Psoas muscle (tissue), 8 donors: Measurements from ENCODE around the gene EPC1. TPM values are rescaled to one million over a fixed set of nuclear protein-coding genes. Genes with fewer than 3 reads are reported as not detected.

Experiments
- ATAC-seq, 4 donors: fragments of 200-7000 bp; cut with Tn5 transposase; one replicate each; pipeline ENCODE4 v1.9.1; 2020; ENCODE audit warnings: moderate library complexity in 3 of 4, mild to moderate bottlenecking in 2 of 4
- DNase-seq, 2 donors: peaks; one replicate each; pipeline ENCODE4 v3.0.0-alpha.2; 2020
- H3K27ac ChIP-seq: fragments of 200-600 bp; one replicate; pipeline ENCODE4 v1.8.0; 2022
- H3K27me3 ChIP-seq, 3 donors: fragments of 200-600 bp in 1 of 3; one replicate each; pipeline versions ENCODE4 v1.6.1 to v1.8.0; 2013 to 2022; ENCODE audit warnings: low read length in 2 of 3, mild to moderate bottlenecking in 2 of 3, moderate library complexity in 1 of 3; ENCODE audit not compliant: insufficient read depth in 3 of 3
- H3K36me3 ChIP-seq, 2 donors: fragments of 200-600 bp in 1 of 2; one replicate each; pipeline versions ENCODE4 v1.6.1 to v1.8.0; 2013 to 2022; ENCODE audit warnings: low read depth in 1 of 2, mild to moderate bottlenecking in 1 of 2, moderate library complexity in 1 of 2; ENCODE audit not compliant: insufficient read depth in 1 of 2
- H3K4me1 ChIP-seq: fragments of 200-600 bp; one replicate; pipeline ENCODE4 v1.8.0; 2022
- H3K4me3 ChIP-seq: fragments of 200-600 bp; one replicate; pipeline ENCODE4 v1.8.0; 2022; ENCODE audit warnings: mild to moderate bottlenecking
- H3K9me3 ChIP-seq: fragments of 200-600 bp; one replicate; pipeline ENCODE4 v1.8.0; 2022
- CTCF ChIP-seq: fragments of 200-600 bp; IDR thresholded peaks from one replicate; pipeline ENCODE4 v1.8.0; 2022; ENCODE audit warnings: antibody characterized with exemption
- WGBS, 3 donors: extraction: QIAGEN DNeasy Blood & Tissue Kit; methylation state at CpG; one replicate each; pipeline versions ENCODE4 v1.1.6 to v1.1.7; 2013; 5-methylcytosine and 5-hydroxymethylcytosine counted together
- intact Hi-C, 2 donors: fragments of 100-400 bp; cut with DNase I; formaldehyde crosslinking; loops; one replicate each; pipeline versions ENCODE4 v1.11.0 to v1.14.2; 2022
- polyA plus RNA-seq, 3 donors: library from polyadenylated mRNA; stranded (reverse); fragments of 200-250 nt; gene quantifications; one replicate each; pipeline ENCODE4 v1.2.3, GENCODE V29; 2013
- total RNA-seq, 4 donors: library from RNA; stranded (reverse); fragmentation: NEBNext Ultra II Directional in 2 of 4; extraction: Animal tissue kit (Norgen Biotek cat#: 25700) in 2 of 4; gene quantifications; one replicate each; pipeline versions ENCODE4 v1.2.1 to v1.2.4, GENCODE V29; 2021 to 2023
- donor health status: healthy with polysubstance abuse.
- donor health status: DM: no; HTN: no; CAD: no; lungs with moderate emphysema.
- donor health status: Bipolar disorder and iron deficiency.
- donor health status: healthy.
- donor health status: DM: yes; HTN: yes; CAD: no.
- donor health status: DM: no; HTN: no; CAD: no.
- donor health status: DM: no; HTN: no; CAD: no.
- donor health status: DM: yes; HTN: yes; CAD: no.

EPC1 gene
- total and polyA plus RNA-seq, 7 donors: 19.5 to 37.1 (median 23.4) TPM

- intact Hi-C loops: no loop called here
- 71 to 72% (median 72%) methylated on average over 6 of the region's 6 CpGs for WGBS, 3 donors
- H3K4me1 ChIP-seq: peaks cover 21% of the 10 kb centered on the region
- no peak for TF ChIP-seq CTCF
- ATAC-seq: no peak
- H3K27me3 ChIP-seq: no peaks in the 10 kb centered on the region
- H3K4me3 ChIP-seq: no peak overlapping the region
- H3K9me3 ChIP-seq: no peaks in the 10 kb centered on the region
- H3K27ac ChIP-seq: peak overlapping the region; percentile 30
- DNase-seq: no peak
- no peaks in the 10 kb centered on the region for H3K36me3 ChIP-seq
Observed at GRCh38 chr10:32388258-32389027, 41.5 kb upstream of the EPC1 start.

- Histone ChIP-seq H3K9me3 (no peaks in the 10 kb centered on the region), H3K27me3 (no peaks in the 10 kb centered on the region), H3K27ac (peak overlapping the region; percentile 54), H3K36me3 (no peaks in the 10 kb centered on the region), H3K4me1 (peaks cover 21% of the 10 kb centered on the region), H3K4me3 (no peak overlapping the region)
- peak in 2 of 4 donors; percentile 47 to 61 for ATAC-seq
- no peak for TF ChIP-seq CTCF
- 39 to 50% (median 43%) methylated on average over 7 of the region's 7 CpGs for WGBS, 3 donors
- DNase-seq: no peak
- intact Hi-C loops: no loop called here
Observed at GRCh38 chr10:32386623-32387260, 39.8 kb upstream of the EPC1 start.

GRCh38 chr10:32384171-32384570 lies 37.2 kb upstream of the EPC1 start:
- intact Hi-C loops: loop anchor here in 1 of 2 donors (5.0 kb wide), 1 partner anchor 58 kb away; no protein-coding TSS in a partner anchor
- no peaks in the 10 kb centered on the region for H3K36me3 ChIP-seq
- H3K9me3 ChIP-seq: no peaks in the 10 kb centered on the region
- DNase-seq (no peak), ATAC-seq (no peak)
- H3K27me3 ChIP-seq: no peaks in the 10 kb centered on the region
- no peak overlapping the region for H3K4me3 ChIP-seq
- peaks cover 29% of the 10 kb centered on the region for H3K4me1 ChIP-seq
- no peak for TF ChIP-seq CTCF
- H3K27ac ChIP-seq: no peak overlapping the region
- WGBS, 3 donors: 81 to 95% (median 91%) methylated on average over 4 of the region's 4 CpGs

- Histone ChIP-seq H3K4me3 (no peak overlapping the region), H3K27ac (peak overlapping the region; percentile 80), H3K36me3 (no peaks in the 10 kb centered on the region), H3K9me3 (no peaks in the 10 kb centered on the region), H3K4me1 (peaks cover 25% of the 10 kb centered on the region), H3K27me3 (no peaks in the 10 kb centered on the region)
- no peak for DNase-seq
- intact Hi-C loops: loop anchor here in 1 of 2 donors (5.0 kb wide), 1 partner anchor 61 kb away; no protein-coding TSS in a partner anchor
- TF ChIP-seq CTCF: no peak
- 85 to 94% (median 89%) methylated on average over 3 of the region's 3 CpGs for WGBS, 3 donors
- ATAC-seq: no peak
Observed at GRCh38 chr10:32381165-32381564, 34.2 kb upstream of the EPC1 start.
